Endothelial cell of umbilical vein (primary cell): ENCODE data around the gene CHERP. TPM values are rescaled to one million over a fixed set of nuclear protein-coding genes. Genes with fewer than 3 reads are reported as not detected.

Experiments
- BruUV-seq: library from RNA; stranded (reverse); fragments of 400-500 nt; replicated peaks from 2 replicates; lab custom pipeline; 2021; lab: Mats Ljungman, UMichigan
- CTCF ChIA-PET: fragments of 300-600, 350-600 bp; sonication (Branson Sonifier 250); formaldehyde crosslinking; loops from one replicate; lab custom pipeline; 2021; ENCODE audit warnings: antibody characterized with exemption, inconsistent platforms; lab: Charles Lee
- POLR2A ChIA-PET: fragments of 300-600, 350-600 bp; sonication (Branson Sonifier 250); formaldehyde crosslinking; loops from one replicate; lab custom pipeline; 2021; ENCODE audit warnings: antibody characterized with exemption, inconsistent platforms; lab: Charles Lee
- DNase-seq: peaks from one replicate; pipeline ENCODE4 v3.0.0-alpha.2; 2011; ENCODE audit warnings: low read depth, low spot score
- FAIRE-seq: peaks from 2 replicates; lab custom pipeline; 2011; peaks lifted over from hg19 to GRCh38; lab: Jason Lieb, UNC
- H2AFZ ChIP-seq: 2 replicates; pipeline ENCODE4 v1.6.0; 2012; ENCODE audit warnings: low read depth, low read length, control low read depth, inconsistent platforms
- H3K27ac ChIP-seq: 2 replicates; pipeline ENCODE4 v1.5.1; 2011; ENCODE audit warnings: low read depth, mild to moderate bottlenecking, control low read depth, low read length, moderate library complexity; ENCODE audit not compliant: insufficient read depth
- H3K27me3 ChIP-seq, 2 experiments: 2 replicates each; pipeline versions ENCODE4 v1.6.0 to v1.6.1; 2011; ENCODE audit warnings: low read length in 2 of 2, mixed read lengths in 1 of 2; ENCODE audit not compliant: control insufficient read depth in 2 of 2, insufficient read depth in 2 of 2
- H3K36me3 ChIP-seq, 2 experiments: 2 replicates in 1 of 2; 3 replicates in 1 of 2; pipeline ENCODE4 v1.5.1; 2011; ENCODE audit warnings: low read length in 2 of 2, mild to moderate bottlenecking in 1 of 2, moderate library complexity in 1 of 2; ENCODE audit not compliant: control insufficient read depth in 2 of 2, insufficient read depth in 2 of 2; ENCODE audit errors: extremely low read depth in 1 of 2
- H3K4me1 ChIP-seq: 3 replicates; pipeline ENCODE4 v1.5.1; 2011; ENCODE audit warnings: mild to moderate bottlenecking, low read length; ENCODE audit not compliant: control insufficient read depth, insufficient read depth; ENCODE audit errors: extremely low read depth
- H3K4me2 ChIP-seq: 2 replicates; pipeline ENCODE4 v1.6.1; 2011; ENCODE audit warnings: low read length, control low read depth, mixed read lengths; ENCODE audit not compliant: insufficient read depth
- H3K4me3 ChIP-seq, 3 experiments: fragments of 200-600 bp in 1 of 3; sonication (generic), shearing (Covaris generic) in 1 of 3; replicated peaks in 1 of 3; 2 replicates each; pipeline ENCODE4 v1.5.1; 2011 to 2016; ENCODE audit warnings: control low read depth in 3 of 3, low read length in 3 of 3, mild to moderate bottlenecking in 2 of 3, inconsistent platforms in 1 of 3, low read depth in 1 of 3, moderate library complexity in 1 of 3; ENCODE audit not compliant: insufficient read depth in 1 of 3
- H3K79me2 ChIP-seq: 2 replicates; pipeline ENCODE4 v1.6.0; 2012; ENCODE audit warnings: low read length, inconsistent platforms; ENCODE audit not compliant: control insufficient read depth, insufficient read depth
- H3K9ac ChIP-seq: replicated peaks from 2 replicates; pipeline ENCODE3; 2011; ENCODE audit warnings: low read length, control low read depth; ENCODE audit not compliant: insufficient read depth; ENCODE audit errors: extremely low read depth
- H3K9me1 ChIP-seq: replicated peaks from 3 replicates; pipeline ENCODE4 v1.6.0; 2011; ENCODE audit warnings: mild to moderate bottlenecking, low read length; ENCODE audit not compliant: control insufficient read depth, insufficient read depth; ENCODE audit errors: extremely low read depth
- H3K9me3 ChIP-seq: replicated peaks from 2 replicates; pipeline ENCODE4 v1.5.1; 2012; ENCODE audit warnings: low read length, inconsistent platforms; ENCODE audit not compliant: control insufficient read depth, insufficient read depth
- H4K20me1 ChIP-seq: replicated peaks from 2 replicates; pipeline ENCODE3; 2011; ENCODE audit warnings: mild to moderate bottlenecking, low read length; ENCODE audit not compliant: control insufficient read depth, insufficient read depth; ENCODE audit errors: extremely low read depth
- CTCF ChIP-seq, 2 donors: IDR thresholded peaks; 1 replicate in 1 of 2; 2 replicates in 1 of 2; pipeline ENCODE4 v1.5.1; 2011; ENCODE audit warnings: low read length in 2 of 2, mild to moderate bottlenecking in 2 of 2, moderate library complexity in 2 of 2, control low read depth in 1 of 2, inconsistent platforms in 1 of 2, low read depth in 1 of 2; ENCODE audit not compliant: insufficient read depth in 1 of 2; ENCODE audit errors: extremely low read depth in 1 of 2
- EZH2 ChIP-seq: IDR thresholded peaks from 2 replicates; pipeline ENCODE4 v1.6.1; 2012; ENCODE audit warnings: borderline replicate concordance, low read depth, mild to moderate bottlenecking, moderate library complexity, low read length, inconsistent platforms; ENCODE audit not compliant: severe bottlenecking
- FOS ChIP-seq: IDR thresholded peaks from 2 replicates; pipeline ENCODE4 v1.6.1; 2011; ENCODE audit warnings: mild to moderate bottlenecking, low read length, moderate library complexity, borderline replicate concordance; ENCODE audit not compliant: insufficient read depth
- GATA2 ChIP-seq: IDR thresholded peaks from 2 replicates; pipeline ENCODE4 v1.7.0; 2011; ENCODE audit warnings: low read depth, mild to moderate bottlenecking, moderate library complexity, mixed read lengths, low read length; ENCODE audit not compliant: insufficient read length, insufficient read depth
- JUN ChIP-seq: IDR thresholded peaks from 2 replicates; pipeline ENCODE4 v1.6.1; 2011; ENCODE audit warnings: borderline replicate concordance, low read depth; ENCODE audit not compliant: insufficient read length, insufficient read depth
- MAX ChIP-seq: IDR thresholded peaks from 2 replicates; pipeline ENCODE4 v1.6.1; 2011; ENCODE audit not compliant: insufficient read depth, insufficient read length
- MYC ChIP-seq: IDR thresholded peaks from one replicate; pipeline ENCODE4 v1.6.1; 2011; ENCODE audit warnings: mild to moderate bottlenecking, low read depth, low read length
- POLR2A ChIP-seq: IDR thresholded peaks from 2 replicates; pipeline ENCODE4 v1.6.1; 2012; ENCODE audit warnings: low read depth, mild to moderate bottlenecking, control low read depth, low read length
- POLR2AphosphoS5 ChIP-seq: IDR thresholded peaks from 2 replicates; pipeline ENCODE4 v1.6.1; 2012; ENCODE audit warnings: low read depth, mild to moderate bottlenecking, control low read depth, low read length, moderate library complexity; ENCODE audit not compliant: insufficient read depth
- dilution Hi-C: fragments of 300-500 bp; cut with MboI; formaldehyde crosslinking; loops from one replicate; pipeline ENCODE4 v1.15.0; 2019; ENCODE audit warnings: low sequenced_read_pairs; ENCODE audit not compliant: extremely low pct_ligation_motif_present
- intact Hi-C: fragments of 100-400 bp; cut with micrococcal nuclease; formaldehyde crosslinking; loops from one replicate; pipeline ENCODE4 v1.10.0; 2022
- polyA plus RNA-seq, 4 experiments: library from polyadenylated mRNA; depleted of rRNA in 3 of 4; stranded (reverse) in 3 of 4; unstranded in 1 of 4; fragments of >200 nt; gene quantifications; 2 replicates each; pipeline versions ENCODE4 v1.2.1 to v1.2.3, GENCODE V29; 2011 to 2012; ENCODE audit warnings: missing spikeins in 1 of 4
- total RNA-seq: library from RNA; stranded (reverse); gene quantifications from 2 replicates; pipeline ENCODE4 v1.2.3, GENCODE V29; 2021

The CHERP gene
- total and polyA plus RNA-seq, 2 donors (not counting 3 experiments of a cell fraction or from before 2014, with no cell fraction given) = 8.9 to 53.9 TPM

GRCh38 chr19:16527334-16527935 is 14.8 kb downstream of the CHERP start:
- Histone ChIP-seq H3K36me3 (peaks cover 26 to 73% of the 10 kb centered on the region in 2 experiments), H3K4me3 (no peak overlapping the region), H3K4me1 (no peaks in the 10 kb centered on the region), H3K4me2 (no peak overlapping the region), H3K27me3 (no peaks in the 10 kb centered on the region), H3K27ac (no peak overlapping the region), H3K9me1 (no peaks in the 10 kb centered on the region), H3K9ac (no peak overlapping the region), H2AFZ (no peak overlapping the region), H3K9me3 (no peaks in the 10 kb centered on the region), H4K20me1 (no peaks in the 10 kb centered on the region), H3K79me2 (no peaks in the 10 kb centered on the region)
- no peak for TF ChIP-seq POLR2AphosphoS5
- TF ChIP-seq MAX = no peak
- no peak for TF ChIP-seq POLR2A
- no peak for TF ChIP-seq JUN
- no peak for TF ChIP-seq GATA2
- no peak for TF ChIP-seq EZH2
- no peak for TF ChIP-seq FOS
- no peak for TF ChIP-seq CTCF (IDR thresholded peaks at IDR 0.05; ENCODE audit: extremely low read depth in 1 of 2, insufficient read depth in 1 of 2, low read depth in 1 of 2, low read length in 2 of 2)
- no peak for TF ChIP-seq MYC
- POLR2A ChIA-PET = interaction anchor here (1.6 kb wide), 1 partner anchor 12 kb away, joined by 3 read pairs; no protein-coding TSS in a partner anchor
- CTCF ChIA-PET = interaction anchor here (1.2 kb wide), 1 partner anchor 10 kb away, joined by 3 read pairs; no protein-coding TSS in a partner anchor
- no TSS peak for BruUV-seq
- no peak for DNase-seq
- dilution Hi-C loops = no loop called here
- no peak for FAIRE-seq
- intact Hi-C loops = loop anchor here (5.0 kb wide), 1 partner anchor 100 kb away; the partner anchor contains the start of gene MED26
